NCI-H2196 treated with DMSO at 0.1 percent for 48 hours (cell line): ENCODE results near the gene SPTSSA.
"Not testable (repeated sequence)": the region's sequence is repeated elsewhere in the genome, so short reads cannot be mapped to it uniquely, and the experiment has no call there.

Experiments
- DNase-seq: peaks from one replicate; lab custom pipeline; 2025; ENCODE audit not compliant: unreplicated experiment; lab: John Stamatoyannopoulos, UW

The SPTSSA gene

GRCh38 chr14:34428102-34428466 is 34.0 kb downstream of the SPTSSA start:
- DNase-seq: not testable (repeated sequence)

DNA sequence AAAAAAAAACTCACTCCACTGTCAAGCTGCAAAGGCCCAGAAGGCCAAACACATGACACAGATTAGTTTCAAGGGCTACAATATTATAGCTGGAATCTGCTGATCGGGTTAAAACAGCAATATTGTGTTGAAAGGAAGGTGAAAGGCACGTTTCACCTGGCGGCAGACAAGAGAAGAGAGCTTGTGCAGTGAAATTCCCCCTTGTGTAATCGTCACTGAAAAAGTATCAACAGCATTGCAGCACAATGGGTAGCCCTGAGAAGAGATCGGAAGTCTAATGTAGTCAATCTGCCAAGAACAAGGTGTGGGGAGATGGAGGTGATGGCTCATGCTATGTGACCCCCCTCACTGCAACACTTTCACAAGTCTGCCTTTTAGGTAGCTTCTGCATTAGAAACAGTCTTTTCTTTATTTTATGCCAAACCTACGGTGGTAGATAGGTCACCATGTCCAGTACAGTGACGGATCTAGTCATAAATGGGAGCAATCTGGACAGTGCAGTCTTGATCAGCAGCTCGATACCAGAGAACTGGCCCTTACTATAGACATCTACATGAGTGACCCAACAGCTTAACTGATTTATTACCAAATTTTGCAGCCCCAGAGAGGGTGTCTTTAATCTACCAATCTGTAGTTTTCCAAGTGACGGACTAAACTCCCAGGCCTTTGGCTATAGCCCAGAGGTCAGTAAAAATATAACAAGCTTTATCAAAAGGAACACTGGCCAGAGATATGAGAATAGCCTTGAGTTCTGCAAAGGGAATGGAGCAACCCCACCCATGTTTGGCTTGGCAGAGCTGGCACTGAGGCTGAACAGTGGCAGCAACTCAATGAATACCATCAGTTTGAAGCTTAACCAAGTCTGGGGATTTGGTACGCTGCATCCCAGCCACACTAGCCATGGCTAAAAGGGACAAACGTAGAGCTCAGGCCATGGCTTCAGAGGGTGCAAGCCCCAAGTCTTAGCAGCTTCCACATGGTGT is 35.4 kb downstream of the SPTSSA start:
- DNase-seq: no peak

DNA sequence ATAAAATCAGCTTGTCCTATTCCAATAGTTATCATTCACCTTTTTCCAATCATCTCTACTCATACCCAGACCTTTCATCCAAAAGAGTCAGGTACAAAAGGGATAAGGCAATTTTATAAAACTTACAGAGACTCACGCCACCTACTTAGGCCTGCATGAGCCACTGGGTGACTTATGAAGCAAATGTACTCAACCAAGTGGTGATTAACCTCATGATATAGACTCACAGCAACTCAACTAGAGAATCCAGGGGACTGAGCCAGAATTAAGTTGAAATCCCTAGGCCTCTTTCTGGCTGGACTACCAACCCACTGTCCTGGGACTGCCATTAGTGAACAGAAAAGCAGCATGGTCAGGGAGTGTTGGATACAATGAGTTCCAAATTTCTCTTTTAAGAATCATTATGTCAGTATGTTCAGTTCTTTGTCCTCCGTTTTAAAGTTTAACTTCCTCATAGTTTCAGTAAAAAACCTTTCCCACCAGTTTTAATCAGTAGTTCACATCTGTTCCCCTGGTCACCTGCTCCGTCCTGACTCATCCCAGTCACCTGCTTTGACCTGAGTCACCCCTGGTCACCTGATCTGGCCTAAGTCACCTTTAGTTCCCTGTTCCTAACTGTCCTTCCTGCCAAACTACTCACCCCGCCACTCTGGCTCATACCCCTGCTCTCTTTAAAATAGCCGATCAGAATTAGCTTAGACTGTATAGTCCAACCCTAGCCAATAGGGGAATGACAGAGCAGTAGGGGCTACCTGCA is 36.8 kb downstream of the SPTSSA start:
- no peak for DNase-seq

GRCh38 chr14:34424488-34424887 is 37.6 kb downstream of the SPTSSA start:
- no peak for DNase-seq

- DNase-seq: no peak
Observed at GRCh38 chr14:34423445-34423844, 38.6 kb downstream of the SPTSSA start.

DNA sequence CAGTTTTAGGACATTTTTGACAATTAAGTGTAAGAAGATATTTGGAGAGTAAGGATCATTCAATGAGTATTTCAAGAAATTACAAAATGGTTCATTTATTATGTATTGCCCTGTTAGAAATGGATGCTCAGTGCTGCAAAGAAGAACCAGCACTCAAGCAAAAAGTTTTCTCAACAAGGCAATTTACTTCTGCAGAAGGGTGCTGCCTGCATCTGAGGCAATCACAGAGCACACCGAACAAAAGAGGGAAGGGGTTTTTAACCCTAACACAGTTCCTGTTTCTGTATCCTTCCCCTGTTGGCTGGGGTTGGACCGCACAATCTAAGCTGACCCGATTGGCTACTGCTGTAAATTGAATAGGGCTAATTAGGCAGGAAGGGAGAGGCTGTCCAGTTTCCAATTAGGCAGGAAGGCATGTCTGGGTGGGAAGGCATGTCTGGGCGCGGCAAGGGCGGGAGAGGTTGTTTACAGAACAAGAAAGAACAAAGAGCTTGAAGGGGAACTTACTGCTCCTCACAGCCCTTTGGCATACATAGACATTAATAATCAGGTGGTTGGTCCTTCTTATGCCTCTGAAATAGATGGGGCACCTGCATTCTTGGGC is 41.4 kb downstream of the SPTSSA start:
- DNase-seq: no peak

- no peak for DNase-seq
Observed at GRCh38 chr14:34409721-34410120, 52.3 kb downstream of the SPTSSA start.

- DNase-seq: no peak
Observed at GRCh38 chr14:34407951-34408350, 54.1 kb downstream of the SPTSSA start.

- DNase-seq: no peak
Observed at GRCh38 chr14:34404416-34404815, 57.6 kb downstream of the SPTSSA start.

- DNase-seq: no peak
Observed at GRCh38 chr14:34403646-34404045, 58.4 kb downstream of the SPTSSA start.

GRCh38 chr14:34398024-34398423 is 64.0 kb downstream of the SPTSSA start:
- no peak for DNase-seq

DNA sequence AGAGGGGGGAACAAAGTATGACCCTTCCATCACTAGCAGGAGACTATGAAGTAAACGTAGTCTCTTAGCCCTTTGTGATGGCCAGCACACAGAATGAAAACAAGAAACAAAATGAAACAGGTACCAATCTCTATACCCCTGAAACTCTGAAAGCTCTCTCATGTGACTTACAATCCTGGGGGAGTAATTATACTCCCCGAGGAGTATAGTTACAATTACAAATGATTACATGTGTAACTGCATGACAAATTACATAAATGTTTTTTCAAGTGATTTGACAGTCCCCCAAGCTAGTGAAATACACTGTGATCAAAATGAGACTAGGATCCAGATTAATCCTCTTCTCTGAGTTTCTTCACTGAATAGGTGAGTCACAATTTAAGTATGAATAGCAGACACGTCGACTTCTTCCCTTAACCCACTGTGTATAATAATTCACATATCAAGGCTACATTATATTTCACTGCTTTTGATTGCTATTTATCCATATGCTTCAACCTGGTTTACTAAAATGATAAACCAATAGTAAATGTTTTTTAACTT is 74.0 kb downstream of the SPTSSA start:
- no peak for DNase-seq

DNA sequence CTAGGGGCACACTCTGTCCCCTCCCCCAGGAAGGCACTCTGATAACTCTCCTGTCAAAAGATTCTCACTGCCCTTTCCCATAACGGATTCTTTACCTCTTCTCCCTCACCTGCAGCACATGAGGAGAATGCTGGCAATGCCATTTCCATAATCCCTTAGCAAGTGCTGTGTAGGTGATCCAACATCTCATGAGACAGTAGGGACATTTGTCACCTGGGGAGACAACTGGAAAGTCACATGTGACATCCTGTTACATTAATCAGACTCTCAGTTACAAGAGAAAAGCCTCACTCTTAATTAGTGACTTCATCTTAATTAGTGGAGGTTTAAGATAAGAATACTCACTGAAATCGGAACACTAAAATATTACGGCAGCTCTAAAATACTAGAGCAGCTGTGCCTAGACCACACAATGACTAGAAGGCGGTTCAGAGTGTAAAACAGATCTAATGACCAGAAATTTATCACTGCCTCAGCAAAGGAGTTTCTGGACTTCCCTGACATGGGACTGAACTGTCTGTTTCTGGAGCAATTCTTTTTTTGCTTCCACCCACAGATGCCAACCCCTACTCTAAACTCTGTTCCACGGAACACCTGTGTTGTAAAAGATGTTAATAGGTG is 75.1 kb downstream of the SPTSSA start:
- DNase-seq: no peak

DNA sequence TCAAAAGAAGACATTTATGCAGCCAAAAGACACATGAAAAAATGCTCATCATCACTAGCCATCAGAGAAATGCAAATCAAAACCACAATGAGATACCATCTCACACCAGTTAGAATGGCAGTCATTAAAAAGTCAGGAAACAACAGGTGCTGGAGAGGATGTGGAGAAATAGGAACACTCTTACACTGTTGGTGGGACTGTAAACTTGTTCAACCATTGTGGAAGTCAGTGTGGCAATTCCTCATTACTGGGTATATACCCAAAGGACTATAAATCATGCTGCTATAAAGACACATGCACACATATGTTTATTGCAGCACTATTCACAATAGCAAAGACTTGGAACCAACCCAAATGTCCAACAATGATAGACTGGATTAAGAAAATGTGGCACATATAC is 76.2 kb downstream of the SPTSSA start:
- not testable (repeated sequence) for DNase-seq

GRCh38 chr14:34383839-34384238 is 78.2 kb downstream of the SPTSSA start:
- no peak for DNase-seq
